Activated CD8-positive, alpha-beta memory T cell treated with anti-CD3 and anti-CD28 coated beads, Interleukin-2, amount 50 U/mL, for 48 hours (primary cell): ENCODE data around the gene MAG.
A peak's percentile ranks its signal among the peaks of the same experiment; 100 is the strongest.

Source experiments
- DNase-seq: peaks from one replicate; pipeline ENCODE4 v3.0.0-alpha.2; 2020

MAG gene

DNA sequence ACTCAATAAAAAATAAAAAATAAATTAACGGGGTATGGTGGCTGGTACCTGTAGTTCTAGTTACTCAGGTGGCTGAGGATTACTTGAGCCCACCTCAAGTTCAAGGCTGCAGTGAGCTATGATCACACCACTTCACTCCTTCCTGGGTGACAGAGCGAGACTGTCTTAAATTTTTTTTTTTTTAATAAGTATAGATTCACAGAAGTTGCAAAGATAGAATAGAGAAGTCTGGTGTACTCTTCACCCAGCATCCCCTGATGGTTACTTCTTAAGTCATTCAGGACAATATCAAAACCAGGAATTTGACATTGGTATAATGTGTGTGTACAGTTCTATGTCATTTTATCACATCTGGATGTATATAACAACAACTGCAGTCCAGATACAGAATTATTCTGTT lies 29.3 kb downstream of the MAG start:
- DNase-seq, result no peak

DNA sequence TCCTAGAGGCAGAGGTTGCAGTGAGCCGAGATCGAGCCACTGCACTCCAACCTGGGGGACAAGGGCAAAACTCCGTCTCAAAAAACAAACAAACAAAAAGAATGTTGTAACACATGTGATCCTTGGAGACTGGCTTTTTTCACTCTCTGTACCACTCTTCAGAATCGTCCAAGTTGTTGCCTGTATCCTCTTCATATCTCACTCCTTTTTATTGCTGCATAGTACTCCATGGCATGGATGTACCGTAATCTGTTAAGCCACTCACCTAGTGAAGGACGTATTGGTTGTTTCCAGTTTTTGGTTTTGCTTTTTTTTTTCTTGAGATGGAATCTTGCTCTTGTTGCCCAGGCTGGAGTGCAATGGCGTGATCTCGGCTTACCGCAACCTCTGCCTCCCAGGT lies 30.1 kb downstream of the MAG start:
- no peak for DNase-seq

DNA sequence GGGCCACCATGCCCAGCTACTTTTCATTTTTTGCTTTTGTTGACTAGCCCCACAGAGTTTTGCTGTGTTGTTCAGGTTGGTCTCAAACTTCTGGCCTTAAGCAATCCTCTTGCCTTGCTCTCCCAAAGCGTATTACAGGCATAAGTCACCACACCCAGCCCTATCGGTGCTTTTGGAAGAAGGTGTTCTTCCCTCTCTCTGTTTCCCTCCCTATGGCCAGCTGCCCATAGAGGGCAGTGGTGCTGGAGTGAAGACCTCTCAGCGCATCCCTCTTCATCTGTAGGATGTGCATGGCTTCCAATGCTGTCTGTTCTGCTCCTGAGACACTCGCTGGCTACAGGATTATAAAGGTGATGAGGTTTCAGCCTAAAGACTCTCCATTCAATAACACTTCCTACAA lies 35.7 kb downstream of the MAG start:
- no peak for DNase-seq

DNA sequence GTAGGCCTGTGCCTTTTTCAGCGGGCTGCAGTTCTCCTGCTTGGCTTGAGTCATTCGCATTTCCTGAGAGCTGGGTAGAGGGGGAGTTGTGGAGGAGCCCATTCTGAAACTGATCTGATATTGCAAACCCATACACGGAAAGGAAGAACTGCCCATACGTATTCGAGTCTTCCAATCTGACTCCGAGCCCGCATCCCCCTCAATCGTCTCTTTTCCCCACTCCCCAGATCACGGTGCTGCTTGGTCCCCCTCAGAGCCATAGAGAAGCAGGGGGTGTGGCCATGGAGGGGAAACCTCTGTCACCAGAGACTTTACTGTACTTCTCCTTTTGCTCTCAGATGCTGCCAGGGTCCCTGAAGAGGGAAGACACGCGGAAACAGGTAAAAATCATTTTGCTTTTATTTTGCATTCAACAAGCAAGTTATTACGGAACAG lies 36.9 kb downstream of the MAG start, which contains the start of gene CD22:
TSS of gene CD22 (plus strand) at position 337 of the 435 bp plus-strand sequence. CDS start 2,854 bp downstream, outside the sequence.
- no peak for DNase-seq

DNA sequence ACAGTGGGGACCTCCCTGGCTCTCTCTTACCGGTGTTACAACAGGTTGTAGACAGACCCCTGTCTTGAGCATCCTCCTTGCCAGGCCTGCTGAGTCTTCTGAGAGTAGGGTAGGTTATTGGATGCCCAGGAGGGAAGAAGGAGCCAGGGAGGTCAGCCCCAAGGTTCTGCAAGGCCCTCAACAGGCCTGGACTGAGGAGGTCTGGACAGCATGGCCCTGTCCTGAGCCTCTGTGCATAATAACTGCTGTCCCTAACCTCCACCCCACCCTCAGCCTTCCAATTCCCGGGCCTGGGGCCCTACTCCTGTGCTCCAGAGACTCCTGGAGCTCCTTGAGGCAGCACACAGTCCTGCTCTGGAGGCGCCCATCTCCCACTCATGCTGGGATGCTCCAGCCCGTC lies 37.4 kb downstream of the MAG start:
- no peak for DNase-seq

DNA sequence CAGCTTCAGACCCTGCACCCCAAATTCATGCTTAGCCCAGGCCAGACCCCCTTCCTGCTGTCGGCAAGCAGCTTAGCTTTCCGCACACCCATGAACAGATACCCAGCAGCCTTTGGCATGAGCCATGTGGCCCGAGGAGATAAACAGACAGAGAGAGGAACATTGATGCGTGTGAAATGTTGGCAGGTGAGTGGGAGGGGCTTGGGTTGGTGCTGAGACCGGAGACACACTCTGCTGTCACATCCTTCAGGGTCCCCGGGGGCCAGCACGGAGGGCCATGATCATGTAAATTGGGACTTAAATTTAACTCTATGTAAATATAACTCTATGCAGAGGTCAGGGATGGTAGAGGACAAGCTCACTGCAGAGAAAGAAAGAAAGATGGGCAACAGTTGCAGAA lies 38.5 kb downstream of the MAG start:
- DNase-seq, result no peak

DNA sequence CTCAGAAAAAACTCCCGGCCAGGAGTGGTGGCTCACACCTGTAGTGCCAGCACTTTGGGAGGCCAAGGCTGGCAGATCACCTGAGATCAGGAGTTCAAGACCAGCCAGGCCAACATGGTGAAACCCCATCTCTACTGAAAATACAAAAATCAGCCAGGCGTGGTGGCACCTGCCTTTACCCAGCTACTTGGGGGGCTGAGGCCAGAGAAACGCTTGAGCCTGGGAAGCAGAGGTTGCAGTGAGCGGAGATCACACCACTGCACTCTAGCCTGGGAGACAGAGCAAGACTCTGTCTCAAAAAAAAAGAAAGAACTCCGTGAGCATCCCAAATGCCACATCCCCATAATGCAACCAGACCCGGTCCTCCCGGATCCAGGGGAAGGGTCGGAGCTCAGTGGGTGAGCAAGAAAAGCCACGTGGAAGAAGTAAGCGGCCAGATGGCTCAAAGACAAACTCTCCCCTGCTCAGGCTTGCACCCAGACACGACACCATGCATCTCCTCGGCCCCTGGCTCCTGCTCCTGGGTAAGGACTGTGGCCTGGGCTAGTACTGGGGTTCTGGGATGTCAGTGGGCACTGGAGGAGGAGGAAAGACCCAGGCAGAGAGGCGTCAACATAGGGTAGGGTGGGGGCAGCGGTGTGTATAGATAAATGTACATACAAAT lies 39.7 kb downstream of the MAG start:
- no peak for DNase-seq

DNA sequence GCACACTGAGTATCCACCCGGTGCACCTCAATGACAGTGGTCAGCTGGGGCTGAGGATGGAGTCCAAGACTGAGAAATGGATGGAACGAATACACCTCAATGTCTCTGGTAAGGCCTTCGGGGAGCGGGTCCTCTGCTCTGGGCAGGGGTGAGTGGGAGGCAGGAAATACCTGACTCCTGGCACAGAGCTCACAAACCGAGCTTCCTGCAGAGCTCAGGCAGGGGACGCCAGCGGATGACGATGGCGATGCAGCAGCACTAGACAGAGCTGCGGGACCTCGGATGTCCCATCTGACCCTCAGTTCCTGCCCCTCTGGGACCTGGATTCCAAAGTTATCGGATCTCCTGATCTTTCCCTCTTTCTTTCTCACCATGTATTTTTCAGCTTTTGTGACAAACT lies 40.9 kb downstream of the MAG start:
- DNase-seq, result no peak

DNA sequence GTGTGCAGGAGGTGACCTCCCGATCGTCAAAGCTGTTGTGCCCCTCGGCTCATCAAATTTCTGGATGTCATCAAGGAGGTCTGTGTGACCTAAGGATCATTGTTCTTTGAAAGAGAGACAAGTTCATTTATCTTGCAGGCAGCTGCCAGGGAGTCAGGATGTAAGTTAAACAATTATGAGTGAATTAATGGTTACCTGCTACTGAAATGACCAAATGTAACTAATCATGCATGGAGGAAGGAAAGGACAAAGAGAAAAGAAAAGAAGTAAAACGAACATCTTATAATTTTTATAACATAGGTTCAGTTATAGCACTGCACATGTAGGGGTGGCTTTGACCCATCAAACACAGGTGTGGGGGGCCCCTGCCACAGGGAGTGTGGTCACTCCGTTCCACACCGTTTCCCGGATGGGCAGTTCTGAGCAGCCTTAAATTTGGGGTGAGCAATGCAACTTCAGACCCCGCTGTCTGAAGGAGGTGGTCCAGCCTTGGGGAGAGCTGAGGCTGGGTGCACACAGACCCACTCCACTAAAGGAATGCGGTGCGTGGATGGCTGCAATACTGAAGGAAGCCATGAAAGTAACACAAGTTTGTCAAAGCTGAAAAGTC lies 42.3 kb downstream of the MAG start:
- no peak for DNase-seq

DNA sequence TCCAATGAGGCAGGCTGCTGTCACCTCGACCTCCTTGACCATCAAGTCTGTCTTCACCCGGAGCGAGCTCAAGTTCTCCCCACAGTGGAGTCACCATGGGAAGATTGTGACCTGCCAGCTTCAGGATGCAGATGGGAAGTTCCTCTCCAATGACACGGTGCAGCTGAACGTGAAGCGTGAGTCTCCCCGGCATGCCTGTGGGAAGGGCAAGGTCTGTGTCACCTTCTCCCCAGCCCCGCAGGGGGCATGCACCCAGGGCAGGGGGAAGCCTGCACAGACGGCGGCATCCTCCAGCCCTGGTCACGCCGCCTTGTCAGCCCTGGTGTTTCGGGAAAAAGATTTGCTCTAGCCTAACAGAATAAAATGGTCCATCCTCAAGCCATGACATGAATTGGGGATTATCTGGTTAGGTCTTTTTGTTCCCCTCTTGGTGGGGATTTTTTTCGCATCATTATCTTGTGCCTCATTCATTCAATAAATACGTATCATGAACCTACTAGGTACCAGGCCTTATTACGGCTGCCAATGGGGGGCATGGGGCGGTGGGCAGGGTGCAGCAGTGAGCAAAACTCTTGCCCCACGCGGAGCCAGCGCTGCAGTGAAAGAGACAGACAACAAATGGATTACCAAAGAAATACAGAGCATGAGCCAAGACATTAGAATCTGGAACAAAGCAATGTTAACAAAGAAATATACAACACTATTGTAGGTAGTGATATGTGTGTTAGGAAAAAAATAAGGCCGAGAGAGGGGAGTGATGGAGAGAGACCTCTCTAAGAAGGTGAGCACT lies 44.4 kb downstream of the MAG start:
- DNase-seq, result no peak

DNA sequence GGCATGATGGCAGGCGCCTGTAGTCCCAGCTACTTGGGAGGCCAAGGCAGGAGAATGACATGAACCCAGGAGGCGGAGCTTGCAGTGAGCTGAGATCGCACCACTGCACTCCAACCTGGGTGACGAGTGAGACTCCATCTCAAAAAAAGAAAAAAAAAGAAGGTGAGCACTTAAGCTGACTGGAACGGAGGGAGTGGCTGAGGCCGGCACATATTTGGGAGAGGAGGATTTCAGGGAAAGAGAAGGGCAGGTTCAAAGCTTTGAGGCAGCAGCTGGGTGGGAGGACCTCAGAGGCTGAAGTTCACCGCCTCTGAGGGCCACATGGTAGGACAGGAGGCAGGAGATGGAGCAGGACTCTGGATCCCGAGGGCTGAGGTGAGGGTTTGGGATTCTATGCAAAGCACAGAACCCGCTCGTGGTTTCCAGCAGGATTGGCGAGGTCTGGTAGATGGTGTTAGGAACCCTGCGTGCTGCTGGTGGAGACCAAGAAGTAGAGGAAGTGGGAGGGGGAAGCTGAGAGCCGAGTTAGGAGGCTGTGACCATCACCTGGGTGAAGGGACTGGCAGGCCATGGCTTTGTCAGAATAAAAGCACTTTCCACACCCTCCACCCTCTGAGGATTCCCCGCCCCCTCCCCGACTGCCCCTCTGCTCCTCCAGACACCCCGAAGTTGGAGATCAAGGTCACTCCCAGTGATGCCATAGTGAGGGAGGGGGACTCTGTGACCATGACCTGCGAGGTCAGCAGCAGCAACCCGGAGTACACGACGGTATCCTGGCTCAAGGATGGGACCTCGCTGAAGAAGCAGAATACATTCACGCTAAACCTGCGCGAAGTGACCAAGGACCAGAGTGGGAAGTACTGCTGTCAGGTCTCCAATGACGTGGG lies 45.4 kb downstream of the MAG start:
- no peak for DNase-seq

DNA sequence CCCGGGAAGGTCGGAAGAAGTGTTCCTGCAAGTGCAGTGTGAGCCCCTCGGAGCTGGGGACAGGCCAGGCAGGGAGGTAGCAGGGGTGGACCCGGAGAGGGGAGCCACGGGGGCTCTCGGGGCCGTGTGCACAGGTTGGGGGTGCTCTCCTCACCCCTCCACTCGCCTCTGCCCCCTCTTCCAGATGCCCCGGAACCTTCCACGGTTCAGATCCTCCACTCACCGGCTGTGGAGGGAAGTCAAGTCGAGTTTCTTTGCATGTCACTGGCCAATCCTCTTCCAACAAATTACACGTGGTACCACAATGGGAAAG lies 46.0 kb downstream of the MAG start:
- DNase-seq, result no peak

DNA sequence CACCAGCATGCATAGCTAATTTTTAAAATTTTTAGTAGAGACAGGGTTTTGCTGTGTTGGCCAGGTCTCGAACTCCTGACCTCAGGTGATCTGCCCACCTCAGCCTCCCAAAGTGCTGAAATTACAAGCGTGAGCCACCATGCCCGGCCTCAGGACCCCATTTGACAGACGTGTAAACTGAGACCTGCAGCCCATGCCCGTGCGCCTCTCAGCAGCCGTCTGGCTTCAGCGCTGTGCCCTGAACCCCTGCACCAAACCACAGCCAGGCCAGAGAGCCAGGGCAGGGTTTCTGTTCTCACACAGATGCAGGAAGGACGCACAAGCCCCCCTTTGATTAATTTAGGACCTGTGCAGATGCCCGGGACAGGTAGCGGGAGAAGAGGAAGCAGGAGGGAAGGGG lies 48.5 kb downstream of the MAG start:
- no peak for DNase-seq

DNA sequence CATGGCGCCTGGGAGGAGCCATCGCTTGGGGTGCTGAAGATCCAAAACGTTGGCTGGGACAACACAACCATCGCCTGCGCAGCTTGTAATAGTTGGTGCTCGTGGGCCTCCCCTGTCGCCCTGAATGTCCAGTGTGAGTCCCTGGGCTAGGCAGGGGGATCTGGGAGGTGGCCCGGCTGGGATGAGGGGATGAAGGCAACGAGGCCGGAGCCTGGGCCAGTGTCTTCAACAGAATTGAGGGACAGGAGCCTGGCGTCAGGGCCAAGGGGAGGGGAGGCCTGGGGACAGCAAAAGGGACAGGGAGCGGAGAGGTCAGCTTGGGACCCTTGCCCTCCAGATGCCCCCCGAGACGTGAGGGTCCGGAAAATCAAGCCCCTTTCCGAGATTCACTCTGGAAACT lies 49.0 kb downstream of the MAG start:
- DNase-seq, result no peak

DNA sequence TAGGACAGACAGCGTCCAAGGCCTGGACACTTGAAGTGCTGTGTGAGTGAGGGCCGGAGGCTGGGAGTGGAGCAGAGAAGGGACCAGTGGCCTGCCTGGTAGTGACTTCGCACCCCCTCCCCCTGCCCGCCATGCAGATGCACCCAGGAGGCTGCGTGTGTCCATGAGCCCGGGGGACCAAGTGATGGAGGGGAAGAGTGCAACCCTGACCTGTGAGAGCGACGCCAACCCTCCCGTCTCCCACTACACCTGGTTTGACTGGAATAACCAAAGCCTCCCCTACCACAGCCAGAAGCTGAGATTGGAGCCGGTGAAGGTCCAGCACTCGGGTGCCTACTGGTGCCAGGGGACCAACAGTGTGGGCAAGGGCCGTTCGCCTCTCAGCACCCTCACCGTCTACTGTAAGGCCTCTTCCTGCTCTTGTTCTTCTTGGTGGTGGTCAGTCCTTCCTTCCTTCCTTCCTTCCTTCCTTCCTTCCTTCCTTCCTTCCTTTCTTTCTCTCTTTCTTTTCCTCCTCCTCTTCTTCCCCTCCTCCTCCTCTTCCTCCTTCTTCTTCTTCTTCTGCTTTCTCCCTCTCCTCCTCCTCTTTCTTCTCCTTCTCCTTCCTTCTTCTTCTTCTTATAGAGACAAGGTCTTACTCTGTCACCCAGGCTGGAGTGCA lies 49.7 kb downstream of the MAG start:
- DNase-seq, result no peak

DNA sequence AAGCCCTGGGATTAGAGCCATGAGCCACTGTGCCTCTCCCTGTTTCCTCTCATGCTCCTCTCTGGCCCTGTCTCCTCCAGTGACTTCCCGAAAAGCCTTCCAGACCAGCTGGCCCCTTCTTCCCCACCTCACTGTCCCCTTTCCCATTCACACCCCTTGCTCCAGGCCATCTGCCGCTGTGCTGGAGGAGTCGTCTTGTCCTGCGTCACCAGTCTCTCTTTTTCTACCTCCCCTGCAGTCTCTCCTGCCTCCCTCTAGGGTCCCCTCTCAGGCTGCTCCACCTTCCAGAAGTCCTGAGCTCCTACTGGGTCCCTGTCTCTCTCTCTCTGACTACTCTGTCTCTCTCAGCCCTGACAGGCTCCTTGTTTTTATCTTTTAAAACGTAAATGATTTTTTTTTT lies 50.5 kb downstream of the MAG start:
- no peak for DNase-seq

DNA sequence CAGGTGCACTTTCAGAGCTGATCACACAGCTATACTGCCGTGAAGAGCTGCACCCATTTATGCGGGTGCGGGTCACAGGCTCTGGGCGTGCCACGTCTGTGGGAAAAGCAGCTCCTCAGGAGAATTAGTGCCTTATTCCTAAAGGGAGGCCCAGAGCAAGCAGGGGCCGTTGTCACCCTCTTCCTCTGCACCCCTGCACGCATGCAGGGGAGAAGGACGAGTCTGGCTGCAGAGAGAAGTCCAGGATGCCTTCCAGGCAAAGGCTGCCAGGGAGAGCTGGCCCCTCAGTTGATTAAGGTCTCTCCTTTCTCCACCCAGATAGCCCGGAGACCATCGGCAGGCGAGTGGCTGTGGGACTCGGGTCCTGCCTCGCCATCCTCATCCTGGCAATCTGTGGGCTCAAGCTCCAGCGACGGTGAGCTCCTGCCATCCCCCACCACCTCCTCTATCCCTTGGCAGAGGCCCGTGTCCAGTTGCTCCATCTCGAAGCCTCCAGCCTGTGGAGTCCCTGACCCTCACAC lies 52.6 kb downstream of the MAG start:
- DNase-seq, result peak; percentile 49

DNA sequence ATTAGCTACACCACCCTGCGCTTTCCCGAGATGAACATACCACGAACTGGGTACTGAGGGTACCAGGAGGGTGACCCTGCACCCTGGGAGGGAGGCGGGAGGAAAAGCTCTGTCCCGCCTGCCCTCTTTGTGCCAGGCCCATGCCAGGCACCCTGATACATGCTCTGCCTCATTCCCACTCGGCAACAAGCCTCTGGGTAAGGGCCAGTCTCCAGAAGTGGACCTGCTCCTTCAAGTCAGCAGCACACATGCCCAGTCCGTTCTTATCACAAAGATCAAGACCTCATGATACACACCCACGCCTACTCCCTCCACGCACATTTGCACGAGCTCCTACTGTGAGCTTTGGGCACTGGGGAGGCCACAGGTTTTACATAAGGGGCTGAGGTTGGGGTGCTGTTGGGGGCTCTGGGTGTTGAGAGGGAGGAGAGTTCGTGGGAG lies 53.7 kb downstream of the MAG start:
- no peak for DNase-seq

DNA sequence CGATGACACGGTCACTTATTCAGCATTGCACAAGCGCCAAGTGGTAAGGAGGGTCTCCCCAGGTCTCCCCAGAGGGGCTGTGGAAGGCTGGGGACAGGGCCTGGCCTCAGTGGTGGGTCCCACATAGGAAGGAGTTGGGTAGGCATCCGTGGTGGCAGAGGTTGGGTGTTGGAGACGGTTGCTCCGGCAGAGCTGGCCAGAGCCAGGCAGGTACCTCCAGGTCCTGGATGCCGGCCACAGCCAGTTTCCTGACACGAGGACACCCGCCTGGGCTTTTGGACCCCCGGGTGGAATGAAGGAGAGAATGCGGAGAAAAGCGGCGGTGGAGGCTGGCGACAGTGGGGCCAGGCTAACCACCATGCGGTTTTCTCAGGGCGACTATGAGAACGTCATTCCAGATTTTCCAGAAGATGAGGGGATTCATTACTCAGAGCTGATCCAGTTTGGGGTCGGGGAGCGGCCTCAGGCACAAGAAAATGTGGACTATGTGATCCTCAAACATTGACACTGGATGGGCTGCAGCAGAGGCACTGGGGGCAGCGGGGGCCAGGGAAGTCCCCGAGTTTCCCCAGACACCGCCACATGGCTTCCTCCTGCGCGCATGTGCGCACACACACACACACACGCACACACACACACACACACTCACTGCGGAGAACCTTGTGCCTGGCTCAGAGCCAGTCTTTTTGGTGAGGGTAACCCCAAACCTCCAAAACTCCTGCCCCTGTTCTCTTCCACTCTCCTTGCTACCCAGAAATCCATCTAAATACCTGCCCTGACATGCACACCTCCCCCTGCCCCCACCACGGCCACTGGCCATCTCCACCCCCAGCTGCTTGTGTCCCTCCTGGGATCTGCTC lies 54.5 kb downstream of the MAG start:
- peak; percentile 86 for DNase-seq

DNA sequence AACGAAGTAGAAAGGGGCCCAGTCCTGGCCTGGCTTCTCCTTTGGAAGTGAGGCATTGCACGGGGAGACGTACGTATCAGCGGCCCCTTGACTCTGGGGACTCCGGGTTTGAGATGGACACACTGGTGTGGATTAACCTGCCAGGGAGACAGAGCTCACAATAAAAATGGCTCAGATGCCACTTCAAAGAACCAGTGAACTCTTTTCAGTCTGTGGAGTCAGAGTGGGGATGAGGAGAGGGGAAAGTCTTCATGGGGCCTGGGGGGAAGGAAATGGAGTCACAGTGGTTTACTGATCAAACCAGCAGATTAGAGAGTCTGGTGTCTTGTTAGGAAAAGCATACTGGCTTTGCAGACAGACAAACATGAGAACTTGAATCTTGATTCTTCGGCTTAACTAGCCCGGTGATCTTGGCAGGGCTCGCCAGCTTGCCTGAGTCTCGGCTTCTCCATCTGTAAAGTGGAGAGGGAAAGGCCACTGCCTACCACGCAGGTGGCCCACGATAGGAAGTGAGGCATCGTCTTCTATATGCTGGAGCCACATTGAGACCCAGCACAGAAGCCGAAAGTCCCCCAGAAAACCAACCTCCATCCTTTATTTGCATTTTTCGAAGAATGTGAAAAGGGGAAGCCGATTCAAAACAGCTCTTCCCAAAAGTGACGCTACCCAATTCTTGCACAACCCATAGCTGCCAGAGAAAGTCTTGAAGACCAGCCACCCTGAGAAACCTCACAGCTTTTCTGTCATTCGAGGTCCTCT lies 55.4 kb downstream of the MAG start, which contains the start of gene FFAR1:
TSS of gene FFAR1 (plus strand) at position 732 of the 759 bp plus-strand sequence. CDS start 3,650 bp downstream, outside the sequence.
- peak; percentile 84 for DNase-seq

DNA sequence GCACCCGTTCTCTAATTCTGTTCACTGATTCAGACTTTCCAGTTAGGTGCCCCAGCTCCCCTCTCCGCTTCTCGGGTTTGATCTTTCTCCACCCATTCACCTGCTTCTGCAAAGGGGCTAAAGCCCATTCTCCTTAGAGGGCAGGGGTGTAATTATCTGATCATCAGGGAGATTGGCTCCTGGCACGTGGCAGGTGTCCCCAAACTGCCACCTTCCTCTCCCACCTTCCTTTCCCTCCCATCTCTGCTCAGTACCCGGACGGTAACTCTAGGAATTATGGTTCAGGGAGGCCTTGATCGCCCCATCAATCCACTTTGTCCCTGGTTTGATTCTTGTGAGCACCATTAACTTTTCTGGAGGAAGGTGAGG lies 56.0 kb downstream of the MAG start:
- DNase-seq, result no peak
